ENCODE results near the gene COMMD3.
"Not testable (repeated sequence)": the region's sequence is repeated elsewhere in the genome, so short reads cannot be mapped to it uniquely, and the experiment has no call there.

The COMMD3 gene

DNA sequence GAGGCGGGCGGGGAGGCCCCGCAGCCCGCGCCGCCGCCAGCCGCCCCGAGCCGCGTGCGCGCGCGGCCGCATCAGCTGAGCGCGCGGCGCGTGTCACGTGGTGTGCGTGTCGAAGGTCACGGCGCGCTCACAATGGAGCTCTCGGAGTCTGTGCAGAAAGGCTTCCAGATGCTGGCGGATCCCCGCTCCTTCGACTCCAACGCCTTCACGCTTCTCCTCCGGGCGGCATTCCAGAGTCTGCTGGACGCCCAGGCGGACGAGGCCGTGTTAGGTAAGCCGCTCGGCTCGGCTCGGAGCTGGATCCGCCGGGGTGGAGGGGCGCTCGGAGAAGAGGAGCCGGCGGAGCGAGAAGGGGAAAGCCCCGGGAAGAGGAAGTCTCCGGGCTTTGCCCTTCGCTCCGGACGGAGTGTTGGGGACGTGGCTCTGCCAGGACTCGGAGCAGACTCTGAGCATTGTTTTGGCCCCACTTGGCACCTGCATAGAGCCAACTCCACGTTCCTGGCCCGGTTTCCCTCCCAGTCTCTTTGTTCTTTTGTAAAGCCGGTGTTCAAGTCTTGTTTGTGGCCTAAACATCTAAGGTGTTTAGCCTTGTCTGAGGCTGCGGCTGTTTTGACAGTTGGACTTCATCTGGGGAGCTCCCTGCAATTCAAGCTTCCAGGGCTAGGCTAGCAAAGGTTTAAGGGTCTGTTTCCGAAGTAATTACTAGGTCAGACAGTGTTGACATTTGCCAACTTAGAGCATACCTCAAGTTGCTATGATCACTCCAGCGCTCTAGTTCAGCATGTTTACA, at the start of gene COMMD3:
TSS of gene COMMD3 (plus strand) at position 103 of the 790 bp plus-strand sequence. CDS start at position 133, 30 bp downstream.
- DNase-seq = peak; percentile 65 to 88

DNA sequence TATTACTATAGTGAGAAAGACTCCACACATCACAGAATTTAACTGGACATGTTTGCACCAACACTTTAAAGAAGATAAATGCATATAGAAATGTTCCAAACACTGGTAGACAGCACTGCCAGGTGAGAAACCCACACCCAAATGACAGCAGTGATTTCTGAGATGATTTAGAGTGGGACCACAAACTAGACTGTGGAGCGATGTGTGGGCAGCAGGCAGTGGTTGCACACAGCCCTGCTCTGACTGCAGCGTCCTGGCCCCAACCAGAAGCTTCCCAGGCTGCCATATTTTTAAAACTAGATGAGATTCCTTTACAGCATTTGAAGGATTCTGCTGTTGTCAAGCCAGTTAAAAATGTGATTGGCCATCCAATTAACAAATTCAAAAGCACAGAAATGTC, 47.7 kb upstream of the COMMD3 start:
- DNase-seq = no peak

DNA sequence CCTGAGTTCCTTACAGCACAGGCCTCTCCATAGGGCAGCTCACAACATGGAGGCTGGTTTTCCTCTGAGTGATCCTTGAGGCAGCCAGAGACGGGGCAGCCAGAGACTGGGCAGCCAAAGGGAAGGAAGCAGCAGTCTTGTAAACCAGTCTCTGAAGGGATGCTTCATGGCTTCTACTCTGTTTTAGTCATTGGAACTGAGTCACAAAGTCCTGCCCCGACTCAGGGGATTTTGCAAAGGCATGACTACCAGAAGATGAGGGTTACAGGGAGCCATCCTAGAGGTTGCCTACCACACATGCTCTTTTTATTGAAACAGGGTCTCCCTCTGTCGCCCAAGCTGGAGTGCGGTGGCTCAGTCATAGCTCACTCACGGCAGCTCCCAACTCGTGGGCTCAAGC, 44.4 kb upstream of the COMMD3 start:
- DNase-seq = no peak

DNA sequence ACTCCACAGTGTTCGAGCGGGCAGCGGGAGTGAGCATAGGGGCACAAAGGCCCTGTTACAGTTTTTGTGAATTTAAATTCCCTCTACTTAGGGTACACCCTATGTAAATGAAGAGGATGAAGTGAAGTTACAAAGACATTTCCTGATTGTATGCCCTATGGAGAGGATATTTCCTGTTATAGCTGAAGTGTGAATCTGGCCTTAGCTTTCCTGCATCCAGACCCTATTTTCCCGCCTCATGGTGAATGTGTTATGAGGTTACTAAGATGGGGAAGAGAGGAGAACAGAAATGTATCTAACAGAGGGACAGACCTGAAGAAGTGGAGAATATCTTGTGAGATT, 37.8 kb upstream of the COMMD3 start:
- DNase-seq = no peak

GRCh38 chr10:22280078-22280477, 36.1 kb upstream of the COMMD3 start:
- DNase-seq = no peak

GRCh38 chr10:22285130-22285529, 31.1 kb upstream of the COMMD3 start:
- no peak for DNase-seq

- DNase-seq = no peak
Measured at GRCh38 chr10:22293747-22294404, 22.3 kb upstream of the COMMD3 start.

- no peak for DNase-seq
Measured at GRCh38 chr10:22294694-22295093, 21.5 kb upstream of the COMMD3 start.

DNA sequence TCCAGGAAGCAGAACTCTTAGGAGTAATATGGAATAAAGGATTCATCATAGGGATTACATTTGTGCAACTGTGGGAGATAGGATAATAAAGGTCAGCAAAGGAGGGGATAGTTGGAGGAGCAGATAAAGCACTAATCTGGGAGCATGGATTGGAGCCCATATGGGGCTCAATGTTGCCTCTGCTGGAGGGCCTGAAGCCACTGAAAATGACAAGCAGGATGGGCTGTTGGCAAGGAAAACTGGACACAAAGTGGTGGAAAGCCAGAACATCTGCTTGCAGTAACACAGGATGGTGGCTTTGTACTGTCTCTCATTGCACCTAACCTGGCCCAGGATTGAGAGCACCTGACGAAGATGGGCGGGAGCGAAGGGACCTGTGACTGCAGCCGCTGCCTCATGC, 15.0 kb upstream of the COMMD3 start:
- no peak for DNase-seq

DNA sequence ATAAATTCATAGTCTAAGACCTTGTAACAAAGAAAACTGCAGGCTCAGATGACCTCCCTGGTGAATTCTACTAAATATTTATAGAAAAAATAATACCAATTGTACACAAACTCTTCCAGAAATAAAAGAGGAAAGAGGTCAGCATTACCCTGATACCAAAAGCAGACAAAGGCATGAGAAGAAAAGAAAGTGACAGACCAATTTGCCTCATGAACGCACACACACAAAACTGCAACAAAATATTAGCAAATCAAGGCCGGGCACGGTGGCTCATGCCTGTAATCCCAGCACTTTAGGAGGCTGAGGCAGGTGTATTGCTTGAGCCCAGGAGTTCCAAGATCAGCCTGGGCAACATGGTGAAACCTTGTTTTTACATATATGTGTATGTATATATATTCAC, 12.7 kb upstream of the COMMD3 start:
- no peak for DNase-seq

- no peak for DNase-seq
Measured at GRCh38 chr10:22305721-22306120, 10.5 kb upstream of the COMMD3 start.

DNA sequence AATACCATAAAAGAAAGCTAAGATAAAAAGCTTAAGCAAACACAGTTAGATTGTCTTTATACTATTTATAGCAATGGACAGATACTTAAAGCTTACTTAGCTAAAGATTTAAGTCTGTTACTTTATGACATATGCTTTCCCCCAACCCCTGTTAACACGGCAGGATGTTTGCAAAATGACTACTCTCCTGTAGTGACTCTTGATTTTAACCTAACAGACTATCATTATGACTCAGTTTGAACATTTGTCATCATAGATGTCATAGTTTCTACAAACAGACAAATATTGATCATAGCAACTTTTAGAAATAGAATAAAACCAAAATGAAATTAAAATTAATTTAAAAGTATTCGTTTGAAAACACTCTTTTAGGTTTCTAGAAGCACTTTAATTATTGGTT, 7.8 kb upstream of the COMMD3 start:
- no peak for DNase-seq

DNA sequence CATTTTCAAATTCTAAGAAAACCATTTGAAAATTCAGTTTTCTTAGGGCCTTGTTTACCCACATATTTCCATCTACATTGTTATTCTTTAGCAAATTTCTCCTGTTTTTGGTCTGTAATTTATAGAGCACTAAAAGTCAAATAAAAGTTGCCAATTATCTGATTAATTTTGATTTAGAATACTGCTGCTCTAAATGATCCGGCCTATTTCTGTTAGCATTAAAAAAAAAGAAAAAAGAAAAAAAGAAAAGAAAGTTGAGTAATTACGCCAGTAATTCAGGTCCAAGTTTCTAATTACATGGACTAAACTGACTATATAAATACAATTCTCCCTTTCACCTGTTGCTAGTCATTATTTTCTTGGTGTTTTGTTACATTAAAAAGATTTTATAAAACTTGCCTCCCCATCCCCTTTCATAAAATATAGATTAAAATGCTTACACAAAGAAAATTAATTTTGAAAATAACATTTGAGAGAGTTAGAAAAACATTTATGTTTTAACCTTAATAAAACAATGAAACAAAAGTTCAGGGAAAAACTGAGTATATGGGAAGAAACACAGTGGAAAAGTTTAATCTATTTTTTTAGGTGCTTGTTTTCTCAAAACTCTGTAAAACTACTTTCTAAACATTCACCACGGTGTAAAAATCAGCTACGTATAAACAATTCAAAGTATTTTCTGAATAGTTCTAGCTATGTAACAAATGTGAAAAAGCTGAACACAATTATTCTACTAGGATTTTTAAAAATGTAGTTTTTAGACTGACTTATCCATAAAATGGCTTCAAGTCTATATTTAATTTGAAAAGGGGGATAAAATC, 6.8 kb upstream of the COMMD3 start:
- DNase-seq = no peak

DNA sequence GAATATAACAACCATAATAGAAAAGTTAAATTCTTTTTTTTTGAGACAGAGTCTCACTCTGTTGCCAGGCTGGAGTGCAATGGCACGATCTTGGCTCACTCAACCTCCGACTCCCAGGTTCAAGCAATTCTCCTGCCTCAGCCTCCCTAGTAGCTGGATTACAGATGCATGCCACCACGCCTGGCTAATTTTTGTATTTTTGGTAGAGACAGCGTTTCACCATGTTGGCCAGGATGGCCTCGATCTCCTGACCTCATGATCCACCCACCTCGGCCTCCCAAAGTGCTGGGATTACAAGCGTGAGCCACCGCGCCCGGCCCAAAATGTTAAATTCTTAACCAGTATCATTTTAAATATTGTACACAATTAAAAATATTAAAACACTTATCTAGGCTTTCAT, 6.2 kb upstream of the COMMD3 start:
- DNase-seq = not testable (repeated sequence)

DNA sequence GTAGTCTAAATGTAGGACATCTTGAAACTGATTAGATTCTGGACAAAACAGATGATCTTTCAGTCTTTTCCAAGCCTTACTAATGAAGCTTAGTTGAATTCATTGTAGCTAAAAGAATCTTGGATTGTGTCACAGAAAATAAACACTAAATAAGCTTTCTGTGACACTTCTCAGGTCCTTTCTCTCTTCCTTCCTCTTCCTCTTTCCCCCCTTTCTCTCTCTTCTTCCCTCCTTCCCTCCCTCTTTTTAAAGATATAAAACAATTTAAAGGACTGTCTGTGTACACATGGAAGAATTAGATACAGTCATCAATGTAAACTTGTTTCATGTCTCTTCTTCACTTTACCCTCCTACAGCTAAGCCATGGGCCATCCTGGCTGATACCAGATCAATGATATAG, 5.3 kb upstream of the COMMD3 start:
- no peak for DNase-seq

DNA sequence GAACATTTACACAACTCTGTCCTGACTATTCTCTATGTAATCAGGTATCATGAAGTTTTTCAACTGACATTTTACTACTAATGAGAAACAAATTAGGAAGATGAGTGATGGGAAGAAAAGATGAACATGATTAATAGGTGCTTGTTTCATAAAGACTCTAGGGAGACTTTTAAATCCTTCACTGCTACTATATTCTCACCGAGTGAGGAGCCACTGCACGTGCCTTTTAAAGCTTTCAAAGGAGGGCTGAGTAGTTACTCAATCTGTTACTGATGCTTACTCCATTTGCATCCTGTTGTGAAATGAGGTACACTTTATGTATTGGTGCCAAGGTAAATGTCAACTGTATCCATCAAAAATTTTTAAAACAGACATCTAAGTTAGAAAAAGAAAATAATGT, 1.3 kb upstream of the COMMD3 start:
- peak in 1 of 2 experiments; percentile 21 for DNase-seq

DNA sequence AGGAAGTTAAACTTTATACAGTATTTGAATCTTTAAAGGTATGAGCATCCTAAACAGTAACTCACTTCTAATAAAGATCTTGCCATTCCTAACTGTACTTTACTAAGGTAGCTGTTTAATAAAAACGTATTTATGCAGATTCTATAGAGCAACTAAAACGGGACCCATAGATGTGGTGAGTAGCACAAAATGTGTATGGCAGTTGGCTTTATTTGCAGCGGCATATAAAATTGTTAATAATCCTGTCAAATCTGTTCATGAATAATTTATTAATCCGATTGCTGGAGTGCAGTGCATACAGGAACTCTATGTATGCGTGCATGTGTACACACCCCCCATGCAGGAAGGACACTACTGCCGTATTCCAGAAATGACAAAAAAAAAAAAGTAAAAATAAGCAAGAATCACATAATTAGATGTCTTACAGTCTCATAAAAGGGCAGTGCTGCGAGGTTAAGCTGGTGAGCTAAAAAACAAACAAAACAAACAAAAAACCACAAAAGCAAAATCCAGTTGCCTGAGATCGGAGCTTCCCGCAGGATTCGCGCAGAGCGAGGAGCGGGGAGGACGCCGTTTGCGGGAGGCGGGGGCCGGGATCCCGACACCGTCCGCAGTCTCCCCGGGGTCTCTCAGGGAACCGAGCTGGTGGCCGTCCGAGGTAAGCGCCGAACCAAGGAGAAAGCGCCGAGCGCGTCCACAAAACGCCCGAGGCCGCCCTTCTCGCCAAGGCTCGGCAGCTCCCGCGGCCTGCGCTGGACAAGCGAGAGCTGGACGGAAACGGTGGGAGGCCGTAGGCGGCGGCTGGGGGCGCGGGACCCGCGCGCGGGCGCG, 518 bp upstream of the COMMD3 start:
- DNase-seq = peak in 1 of 2 experiments; percentile 82

GRCh38 chr10:22317076-22317370, 835 bp downstream of the COMMD3 start:
- peak in 1 of 2 experiments; percentile 70 for DNase-seq

DNA sequence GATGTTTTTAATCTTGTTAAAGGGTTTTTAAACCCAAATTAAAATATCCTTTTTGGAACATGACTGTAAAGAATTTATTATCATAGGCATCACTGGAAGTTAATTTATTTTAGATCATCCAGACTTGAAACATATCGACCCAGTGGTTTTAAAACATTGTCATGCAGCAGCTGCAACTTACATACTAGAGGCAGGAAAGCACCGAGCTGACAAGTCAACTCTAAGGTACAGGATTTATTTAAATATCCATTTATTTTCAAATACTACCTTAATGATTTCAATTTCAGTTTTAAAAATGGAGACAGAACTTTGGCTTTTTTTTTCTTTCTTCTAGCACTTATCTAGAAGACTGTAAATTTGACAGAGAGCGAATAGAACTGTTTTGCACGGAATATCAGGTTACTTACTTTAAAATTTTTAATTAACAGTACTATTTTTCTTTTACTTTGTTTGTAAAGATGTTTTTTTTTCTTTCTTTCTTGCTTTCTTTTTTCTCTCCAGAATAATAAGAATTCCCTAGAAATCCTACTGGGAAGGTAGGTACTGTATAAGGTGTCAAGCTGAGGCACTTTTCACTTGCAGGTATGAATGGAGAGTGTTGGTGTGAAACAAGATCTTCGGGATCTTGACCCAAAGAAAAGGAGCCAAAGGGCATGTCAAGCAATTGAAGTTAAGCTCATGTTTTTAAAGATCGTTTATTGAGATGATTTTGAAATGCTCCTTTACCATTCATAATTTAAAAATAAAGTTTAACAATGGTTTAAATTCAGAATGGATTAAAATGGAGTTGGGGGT, 1.8 kb downstream of the COMMD3 start:
- no peak for DNase-seq

DNA sequence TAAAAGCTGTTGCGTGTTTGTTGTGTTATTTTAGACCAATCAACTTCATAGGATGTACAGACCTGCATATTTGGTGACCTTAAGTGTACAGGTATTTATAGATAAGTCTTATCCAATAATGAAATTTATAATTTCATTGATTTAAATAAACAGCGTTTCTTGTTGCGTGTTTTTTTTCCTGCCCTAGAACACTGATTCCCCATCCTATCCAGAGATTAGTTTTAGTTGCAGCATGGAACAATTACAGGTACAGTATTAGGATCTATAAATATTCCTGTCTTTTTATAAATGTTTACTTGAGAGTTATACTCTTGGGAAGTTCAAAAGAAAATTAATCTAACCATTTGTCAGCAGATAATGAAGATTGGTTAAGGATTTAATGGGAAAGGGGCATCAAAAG, 2.6 kb downstream of the COMMD3 start:
- no peak for DNase-seq

DNA sequence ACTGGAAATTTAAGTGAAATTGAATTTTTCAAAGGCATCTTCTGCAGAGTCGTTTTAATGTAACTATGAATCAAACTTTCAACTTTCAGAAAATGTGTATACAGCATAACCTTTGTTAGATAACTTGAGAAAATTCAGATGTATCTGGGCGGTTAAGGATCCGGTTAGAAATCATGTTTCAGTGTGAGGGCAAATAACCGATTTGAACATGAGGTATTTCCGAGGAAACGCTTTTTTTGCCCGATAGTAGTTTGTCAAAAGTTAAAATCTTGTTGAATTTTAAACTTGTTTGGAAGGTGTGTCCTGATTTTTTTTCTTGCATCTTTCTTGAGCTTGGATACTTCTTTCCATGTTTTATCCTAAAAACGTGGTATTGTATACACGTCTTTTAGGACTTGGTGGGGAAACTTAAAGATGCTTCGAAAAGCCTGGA, 3.4 kb downstream of the COMMD3 start:
- DNase-seq = no peak

DNA sequence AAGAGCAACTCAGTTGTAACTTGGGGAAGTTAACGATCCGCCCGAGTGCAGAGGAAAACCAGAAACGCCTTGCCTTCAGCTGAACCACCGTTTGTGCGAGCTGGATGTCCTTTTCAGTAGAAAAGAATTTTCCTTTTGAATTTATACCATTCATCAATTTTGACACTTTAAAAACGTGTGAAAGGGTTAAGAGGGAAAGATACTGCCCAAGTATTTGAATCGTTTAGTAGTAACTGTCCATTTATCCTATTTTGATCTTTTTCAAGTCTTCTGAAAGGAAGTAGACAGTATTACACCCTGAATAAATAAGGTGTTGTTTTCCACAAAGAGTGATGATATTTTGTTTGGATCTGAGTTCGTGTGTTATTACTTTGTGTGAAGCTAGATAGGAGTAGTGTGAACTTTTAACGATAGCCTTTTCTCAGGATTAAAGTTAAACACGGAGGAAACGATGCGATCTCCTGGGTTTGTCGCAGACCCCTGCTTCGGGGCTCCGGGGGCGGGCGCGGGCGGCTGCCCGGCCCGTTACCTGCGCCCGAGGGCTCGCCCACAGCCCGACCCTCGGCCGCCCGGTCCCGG, 3.9 kb downstream of the COMMD3 start:
- DNase-seq = no peak

Data from NCI-H526 (cell line).